SJCRH30 (cell line): ENCODE results near the gene ZNF292. TPM values are rescaled to one million over a fixed set of nuclear protein-coding genes. Genes with fewer than 3 reads are reported as not detected.
"Not testable (repeated sequence)": the region's sequence is repeated elsewhere in the genome, so short reads cannot be mapped to it uniquely, and the experiment has no call there.

Source experiments
- DNase-seq, 2 experiments: peaks; one replicate each; pipeline ENCODE4 v3.0.0-alpha.2; 2015 to 2020
- H3K27ac ChIP-seq: fragments of 250-450 bp; sonication (Bioruptor Pico); 2 replicates; pipeline ENCODE4 v1.5.1; 2020; ENCODE audit warnings: mild to moderate bottlenecking, moderate library complexity
- H3K27me3 ChIP-seq: fragments of 250-450 bp; sonication (Bioruptor Pico); 2 replicates; pipeline ENCODE4 v1.5.1; 2020; ENCODE audit warnings: mild to moderate bottlenecking, moderate library complexity
- H3K36me3 ChIP-seq: fragments of 250-450 bp; sonication (Bioruptor Pico); 2 replicates; pipeline ENCODE4 v1.5.1; 2020; ENCODE audit warnings: mild to moderate bottlenecking, moderate library complexity
- H3K4me1 ChIP-seq: fragments of 250-450 bp; sonication (Bioruptor Pico); 2 replicates; pipeline ENCODE4 v1.5.1; 2020; ENCODE audit warnings: mild to moderate bottlenecking, moderate library complexity
- H3K4me3 ChIP-seq: fragments of 250-450 bp; sonication (Bioruptor Pico); 2 replicates; pipeline ENCODE4 v1.5.1; 2020; ENCODE audit warnings: mild to moderate bottlenecking, moderate library complexity
- H3K9me3 ChIP-seq: fragments of 250-450 bp; sonication (Bioruptor Pico); replicated peaks from 2 replicates; pipeline ENCODE4 v1.5.1; 2020; ENCODE audit warnings: mild to moderate bottlenecking, moderate library complexity
- total RNA-seq: library from RNA; depleted of rRNA; stranded (reverse); fragments of >200 nt; shearing (Covaris generic); gene quantifications from 2 replicates; pipeline ENCODE4 v1.2.3, GENCODE V29; 2014; rRNA removed

ZNF292 gene
- 25.8 and 29.3 TPM in 2 replicates for total RNA-seq

GRCh38 chr6:87154993-87155841 lies at the start of gene ZNF292:
TSS of gene ZNF292 (plus strand) at chr6:87155565. CDS start at chr6:87155592, 27 bp downstream.
- peak within 1 kb of the TSS; percentile 85 for H3K27ac ChIP-seq
- H3K36me3 ChIP-seq, result no peaks in the 10 kb centered on the region; the same call in 1 of the 2 replicates
- no peaks in the 10 kb centered on the region for H3K27me3 ChIP-seq
- H3K4me3 ChIP-seq, result peak within 1 kb of the TSS; percentile 96
- H3K4me1 ChIP-seq, result peaks cover 11% of the 10 kb centered on the region
- DNase-seq, result peak; percentile 97 to 98
- no peaks in the 10 kb centered on the region for H3K9me3 ChIP-seq

- Histone ChIP-seq H3K9me3 (no peaks in the 10 kb centered on the region), H3K27ac (no peak overlapping the region), H3K4me1 (no peaks in the 10 kb centered on the region), H3K36me3 (no peaks in the 10 kb centered on the region), H3K4me3 (no peak overlapping the region), H3K27me3 (no peaks in the 10 kb centered on the region)
- DNase-seq, result no peak
Measured at GRCh38 chr6:87105823-87106222, 49.5 kb upstream of the ZNF292 start.

DNA sequence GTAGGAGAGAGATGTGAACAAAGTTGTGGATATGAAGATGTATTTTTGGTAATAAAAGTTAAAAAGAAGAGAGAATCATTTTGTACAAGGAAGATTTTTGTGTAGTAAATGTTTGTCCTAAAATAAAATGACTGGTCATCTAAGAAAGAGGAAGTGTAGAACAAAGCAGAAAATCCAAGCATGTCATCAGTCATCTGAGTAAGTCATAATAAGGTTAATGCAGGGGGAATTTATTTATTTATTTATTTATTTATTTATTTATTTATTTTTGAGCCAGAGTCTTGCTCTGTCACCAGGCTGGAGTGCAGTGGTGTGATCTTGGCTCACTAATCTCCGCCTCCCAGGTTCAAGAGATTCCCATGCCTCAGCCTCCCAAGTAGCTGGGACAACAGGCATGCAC lies 44.7 kb upstream of the ZNF292 start:
- H3K27ac ChIP-seq, result no peak overlapping the region
- H3K4me1 ChIP-seq, result no peaks in the 10 kb centered on the region
- no peaks in the 10 kb centered on the region for H3K36me3 ChIP-seq
- H3K4me3 ChIP-seq, result no peak overlapping the region
- H3K27me3 ChIP-seq, result peaks cover 6% of the 10 kb centered on the region; the same call in 1 of the 2 replicates
- no peaks in the 10 kb centered on the region for H3K9me3 ChIP-seq
- no peak for DNase-seq

DNA sequence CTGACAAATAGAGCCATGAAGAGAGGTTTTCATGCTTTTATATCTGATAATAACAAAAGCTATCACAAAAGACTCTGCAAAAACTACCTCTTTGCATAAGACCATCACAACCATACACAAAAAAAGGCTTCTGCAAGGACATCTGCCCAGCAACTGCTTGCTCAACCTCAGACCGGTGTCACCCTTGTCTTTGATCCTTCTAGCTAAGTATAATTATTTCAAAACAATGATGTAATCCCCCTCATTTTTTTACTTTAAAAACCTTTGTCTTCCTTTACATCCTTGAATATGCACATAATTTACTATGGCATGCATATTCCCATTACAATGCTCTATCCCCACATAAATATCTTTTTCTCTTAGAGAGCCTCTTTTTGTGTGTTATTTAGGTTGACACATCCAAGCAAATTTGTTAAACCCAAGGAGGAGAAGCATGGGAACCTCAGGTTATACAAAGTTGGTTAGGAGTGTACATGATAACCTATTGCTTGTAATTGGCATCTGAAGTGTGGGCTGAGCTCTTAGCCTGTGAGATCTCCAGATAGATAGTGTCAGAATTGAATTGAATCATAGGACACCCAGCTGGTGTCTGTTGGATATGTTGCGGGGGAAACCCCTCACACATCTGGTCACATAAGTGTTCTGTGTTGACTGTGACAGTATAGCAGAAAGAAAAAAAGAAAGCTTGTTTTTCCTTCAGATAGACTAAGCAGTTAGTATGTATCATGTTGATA lies 39.8 kb upstream of the ZNF292 start:
- Histone ChIP-seq H3K4me3 (no peak overlapping the region), H3K27me3 (peaks cover 6% of the 10 kb centered on the region; the same call in 1 of the 2 replicates), H3K27ac (no peak overlapping the region), H3K4me1 (no peaks in the 10 kb centered on the region), H3K36me3 (no peaks in the 10 kb centered on the region), H3K9me3 (no peaks in the 10 kb centered on the region)
- DNase-seq, result no peak

DNA sequence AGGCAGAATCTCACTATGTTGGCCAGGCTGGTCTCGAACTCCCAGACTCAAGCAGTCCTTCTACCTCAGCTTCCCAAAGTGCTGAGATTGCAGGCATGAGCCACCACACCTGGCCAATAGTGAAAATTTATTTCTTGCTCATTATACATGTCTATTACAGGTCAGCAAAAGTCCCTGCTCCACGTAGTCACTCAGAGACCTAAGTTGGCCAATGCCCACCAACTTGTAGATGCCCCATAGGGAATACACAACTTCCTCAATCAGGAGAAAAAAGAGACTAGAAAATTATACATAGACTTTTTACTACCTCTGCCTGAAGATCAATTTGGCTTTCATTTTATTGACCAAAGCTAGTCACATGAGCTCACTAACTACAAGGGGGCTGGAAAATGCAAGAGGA lies 38.4 kb upstream of the ZNF292 start:
- Histone ChIP-seq H3K4me3 (no peak overlapping the region), H3K9me3 (no peaks in the 10 kb centered on the region), H3K27me3 (peaks cover 6% of the 10 kb centered on the region; the same call in 1 of the 2 replicates), H3K36me3 (no peaks in the 10 kb centered on the region), H3K27ac (no peak overlapping the region), H3K4me1 (no peaks in the 10 kb centered on the region)
- DNase-seq, result no peak

GRCh38 chr6:87118054-87118453 lies 37.3 kb upstream of the ZNF292 start:
- H3K36me3 ChIP-seq, result no peaks in the 10 kb centered on the region
- DNase-seq, result no peak
- H3K27me3 ChIP-seq, result 0 out of 2 replicates have a peak, but pooled peaks cover 6% of the 10 kb centered on the region
- no peaks in the 10 kb centered on the region for H3K4me1 ChIP-seq
- H3K27ac ChIP-seq, result no peak overlapping the region
- no peaks in the 10 kb centered on the region for H3K9me3 ChIP-seq
- no peak overlapping the region for H3K4me3 ChIP-seq

- DNase-seq, result no peak
- Histone ChIP-seq H3K36me3 (no peaks in the 10 kb centered on the region), H3K9me3 (no peaks in the 10 kb centered on the region), H3K4me3 (no peak overlapping the region), H3K4me1 (no peaks in the 10 kb centered on the region), H3K27ac (no peak overlapping the region), H3K27me3 (no peaks in the 10 kb centered on the region)
Measured at GRCh38 chr6:87122477-87122876, 32.9 kb upstream of the ZNF292 start.

GRCh38 chr6:87124074-87124473 lies 31.3 kb upstream of the ZNF292 start:
- no peak for DNase-seq
- H3K9me3 ChIP-seq, result no peaks in the 10 kb centered on the region

DNA sequence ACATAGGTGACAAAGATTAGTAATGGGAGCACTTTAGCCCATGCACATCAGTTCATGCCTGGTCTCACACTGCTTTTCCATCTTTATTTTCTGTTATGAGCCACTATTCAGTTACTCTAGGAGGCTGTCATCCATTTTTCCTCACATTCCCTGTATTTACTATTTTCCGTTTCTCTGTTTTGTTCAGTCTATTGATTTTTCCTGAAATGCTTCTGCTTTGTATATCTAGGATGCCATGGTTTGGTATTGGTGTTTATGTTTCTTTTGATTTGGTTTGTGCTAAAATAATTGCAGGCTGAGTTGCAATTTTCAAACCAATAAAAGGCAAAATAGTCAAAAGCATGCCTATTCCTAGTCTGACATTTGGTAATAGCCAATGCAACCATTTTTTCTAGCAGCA lies 28.9 kb upstream of the ZNF292 start:
- no peaks in the 10 kb centered on the region for H3K4me1 ChIP-seq
- no peaks in the 10 kb centered on the region for H3K36me3 ChIP-seq

More at GRCh38 chr6:87124074-87124473, 31.3 kb upstream of the ZNF292 start:
- no peaks in the 10 kb centered on the region for H3K27me3 ChIP-seq
- no peak overlapping the region for H3K4me3 ChIP-seq
- no peak overlapping the region for H3K27ac ChIP-seq
- no peaks in the 10 kb centered on the region for H3K4me1 ChIP-seq
- H3K36me3 ChIP-seq, result no peaks in the 10 kb centered on the region

DNA sequence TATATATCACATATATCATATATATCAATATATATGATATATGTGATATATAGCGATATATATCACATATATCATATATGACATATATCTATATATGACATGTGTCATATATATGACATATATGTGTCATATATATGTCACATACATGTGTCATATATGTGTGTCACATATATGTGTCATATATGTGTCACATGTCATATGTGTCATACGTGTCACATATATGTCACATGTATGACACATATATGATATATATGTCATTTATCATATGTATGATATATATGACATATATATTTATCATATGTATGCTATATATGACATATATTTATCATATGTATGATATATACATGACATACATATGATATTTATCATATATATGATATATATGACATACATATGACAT lies 27.6 kb upstream of the ZNF292 start:
- H3K4me1 ChIP-seq, result no peaks in the 10 kb centered on the region
- H3K9me3 ChIP-seq, result no peaks in the 10 kb centered on the region
- H3K36me3 ChIP-seq, result no peaks in the 10 kb centered on the region
- no peak overlapping the region for H3K27ac ChIP-seq
- H3K4me3 ChIP-seq, result no peak overlapping the region
- H3K27me3 ChIP-seq, result no peaks in the 10 kb centered on the region
- no peak for DNase-seq

More for the DNA sequence above, 28.9 kb upstream of the ZNF292 start:
- Histone ChIP-seq H3K27ac (no peak overlapping the region), H3K27me3 (no peaks in the 10 kb centered on the region), H3K9me3 (no peaks in the 10 kb centered on the region), H3K4me3 (no peak overlapping the region)
- DNase-seq, result no peak

DNA sequence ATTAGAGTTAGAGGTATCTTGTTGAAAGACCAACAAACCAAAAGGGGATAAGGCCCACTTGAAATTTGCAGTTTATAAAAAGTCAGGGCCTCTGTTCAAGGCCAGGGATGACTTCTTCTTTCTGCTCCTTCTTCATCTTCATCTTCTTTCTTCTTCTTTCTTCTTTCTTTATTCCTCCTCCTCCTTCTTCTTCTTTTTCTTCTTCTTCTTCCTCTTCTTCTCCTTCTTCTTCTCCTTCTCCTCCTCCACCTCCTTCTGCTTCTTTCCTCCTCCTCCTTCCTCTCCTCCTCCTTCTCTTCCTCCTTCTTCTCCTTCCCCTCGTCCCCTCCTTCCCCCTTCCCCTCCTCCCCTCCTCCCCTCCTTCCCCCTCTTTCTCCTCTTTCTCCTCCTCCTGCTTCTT lies 18.4 kb upstream of the ZNF292 start:
- no peak overlapping the region for H3K4me3 ChIP-seq
- H3K4me1 ChIP-seq, result no peaks in the 10 kb centered on the region
- H3K27ac ChIP-seq, result no peak overlapping the region
- no peak for DNase-seq
- no peaks in the 10 kb centered on the region for H3K36me3 ChIP-seq
- H3K27me3 ChIP-seq, result no peaks in the 10 kb centered on the region
- no peaks in the 10 kb centered on the region for H3K9me3 ChIP-seq

GRCh38 chr6:87139236-87139635 lies 16.1 kb upstream of the ZNF292 start:
- H3K9me3 ChIP-seq, result no peaks in the 10 kb centered on the region
- H3K4me1 ChIP-seq, result no peaks in the 10 kb centered on the region
- DNase-seq, result peak; percentile 22 to 64

DNA sequence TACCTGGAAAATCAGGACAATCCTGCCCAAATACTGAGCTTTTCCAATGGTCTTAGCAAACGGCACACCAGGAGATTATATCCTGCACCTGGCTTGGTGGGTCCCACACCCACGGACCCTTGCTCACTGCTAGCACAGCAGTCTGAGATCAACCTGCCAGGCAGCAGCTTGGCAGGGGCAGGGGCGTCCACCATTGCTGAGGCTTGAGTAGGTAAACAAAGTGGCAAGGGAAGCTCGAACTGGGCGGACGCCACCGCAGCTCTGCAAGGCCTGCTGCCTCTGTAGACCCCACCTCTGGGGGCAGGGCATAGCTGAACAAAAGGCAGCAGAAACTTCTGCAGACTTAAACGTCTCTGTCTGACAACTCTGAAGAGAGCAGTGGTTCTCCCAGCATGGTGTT lies 15.4 kb upstream of the ZNF292 start:
- H3K4me1 ChIP-seq, H3K27ac ChIP-seq, H3K27me3 ChIP-seq, H3K36me3 ChIP-seq, DNase-seq, H3K9me3 ChIP-seq, H3K4me3 ChIP-seq: not testable (repeated sequence)

More at GRCh38 chr6:87139236-87139635, 16.1 kb upstream of the ZNF292 start:
- H3K4me3 ChIP-seq, result no peak overlapping the region
- no peaks in the 10 kb centered on the region for H3K27me3 ChIP-seq
- H3K27ac ChIP-seq, result no peak overlapping the region
- H3K36me3 ChIP-seq, result no peaks in the 10 kb centered on the region

GRCh38 chr6:87146363-87146762 lies 9.0 kb upstream of the ZNF292 start:
- DNase-seq, result no peak
- H3K27ac ChIP-seq, result no peak overlapping the region
- H3K27me3 ChIP-seq, result no peaks in the 10 kb centered on the region; the same call in 1 of the 2 replicates
- no peak overlapping the region for H3K4me3 ChIP-seq
- no peaks in the 10 kb centered on the region for H3K36me3 ChIP-seq
- no peaks in the 10 kb centered on the region for H3K9me3 ChIP-seq
- H3K4me1 ChIP-seq, result no peaks in the 10 kb centered on the region

- Histone ChIP-seq H3K27me3 (no peaks in the 10 kb centered on the region; the same call in 1 of the 2 replicates), H3K27ac (no peak overlapping the region), H3K4me3 (no peak overlapping the region), H3K4me1 (peaks cover 6% of the 10 kb centered on the region), H3K36me3 (no peaks in the 10 kb centered on the region), H3K9me3 (no peaks in the 10 kb centered on the region)
- DNase-seq, result no peak
Measured at GRCh38 chr6:87150406-87150805, 5.0 kb upstream of the ZNF292 start.
